SU-DHL-6 (cell line): ENCODE data around the gene MFSD1.

Experiments used
- H2AFZ ChIP-seq: fragments of 200-600 bp; sonication (generic); 2 replicates; pipeline ENCODE4 v1.6.1; 2014; ENCODE audit warnings: low read depth, mild to moderate bottlenecking, moderate library complexity, mixed read lengths, antibody characterized with exemption, low read length; ENCODE audit not compliant: severe bottlenecking
- H3F3A ChIP-seq: fragments of 200-600 bp; shearing (Covaris generic); 2 replicates; pipeline ENCODE4 v1.6.0; 2016; ENCODE audit warnings: antibody characterized with exemption, mild to moderate bottlenecking; ENCODE audit not compliant: insufficient read depth
- H3K27ac ChIP-seq: fragments of 200-600 bp; sonication (generic); 2 replicates; pipeline ENCODE4 v1.5.1; 2016; ENCODE audit warnings: low read depth, mild to moderate bottlenecking, low read length, moderate library complexity, mixed read lengths
- H3K27me3 ChIP-seq: fragments of 200-600 bp; sonication (generic), shearing (Covaris generic); 2 replicates; pipeline ENCODE4 v1.6.0; 2014; ENCODE audit warnings: mild to moderate bottlenecking, low read length
- H3K36me3 ChIP-seq: fragments of 200-600 bp; sonication (generic); 2 replicates; pipeline ENCODE4 v1.6.1; 2014; ENCODE audit warnings: mild to moderate bottlenecking, low read length, mixed read lengths
- H3K4me2 ChIP-seq: fragments of 300-600, 200-600 bp; shearing (Covaris generic), sonication (generic); 2 replicates; pipeline ENCODE4 v1.6.0; 2014; ENCODE audit warnings: low read length, low read depth, mild to moderate bottlenecking; ENCODE audit not compliant: poor library complexity, severe bottlenecking
- H3K4me3 ChIP-seq: fragments of 200-600 bp; sonication (generic); 2 replicates; pipeline ENCODE4 v1.5.1; 2014; ENCODE audit warnings: antibody characterized with exemption, low read length, mild to moderate bottlenecking, mixed read lengths; ENCODE audit not compliant: insufficient read depth, poor library complexity, severe bottlenecking
- H3K79me2 ChIP-seq: fragments of 200-600 bp; sonication (generic); 2 replicates; pipeline ENCODE4 v1.6.1; 2014; ENCODE audit warnings: mild to moderate bottlenecking, low read length, moderate library complexity; ENCODE audit not compliant: insufficient read depth
- H3K9ac ChIP-seq: fragments of 200-600 bp; sonication (generic); 2 replicates; pipeline ENCODE4 v1.7.0; 2014; ENCODE audit warnings: mild to moderate bottlenecking, low read length
- H3K9me2 ChIP-seq: fragments of 200-600 bp; sonication (generic); replicated peaks from 2 replicates; pipeline ENCODE4 v1.6.1; 2014; ENCODE audit warnings: low read length; ENCODE audit not compliant: insufficient read depth
- H3K9me3 ChIP-seq: fragments of 200-600 bp; sonication (generic); 2 replicates; pipeline ENCODE4 v1.6.1; 2014; ENCODE audit warnings: low read length, mixed read lengths; ENCODE audit not compliant: insufficient read depth
- H4K20me1 ChIP-seq: fragments of 200-600 bp; sonication (generic); 2 replicates; pipeline ENCODE4 v1.6.1; 2014; ENCODE audit warnings: low read depth, mild to moderate bottlenecking, antibody characterized with exemption, low read length, moderate library complexity, mixed read lengths
- CTCF ChIP-seq: fragments of 200-600 bp; sonication (generic); IDR thresholded peaks from one replicate; pipeline ENCODE4 v1.5.1; 2017; ENCODE audit warnings: antibody characterized with exemption, mild to moderate bottlenecking, low read length, moderate library complexity; ENCODE audit not compliant: insufficient read depth, poor library complexity, severe bottlenecking
- EZH2phosphoT487 ChIP-seq: fragments of 200-600 bp; sonication (generic), shearing (Covaris generic); conservative IDR thresholded peaks from 2 replicates; pipeline ENCODE4 v1.6.1; 2018; ENCODE audit warnings: mild to moderate bottlenecking, antibody characterized with exemption, low read length, moderate library complexity, mixed read lengths

The MFSD1 gene

GRCh38 chr3:158835631-158836030, 33.8 kb downstream of the MFSD1 start:
- Histone ChIP-seq H3K9ac (no peak overlapping the region), H3K79me2 (no peaks in the 10 kb centered on the region), H2AFZ (no peak overlapping the region), H3K9me2 (no peaks in the 10 kb centered on the region), H3K4me3 (no peak overlapping the region), H3K4me2 (no peak overlapping the region), H3K9me3 (no peaks in the 10 kb centered on the region), H4K20me1 (no peaks in the 10 kb centered on the region), H3K27me3 (no peaks in the 10 kb centered on the region), H3K27ac (no peak overlapping the region), H3K36me3 (no peaks in the 10 kb centered on the region), H3F3A (no peaks in the 10 kb centered on the region)
- TF ChIP-seq CTCF (no peak), EZH2phosphoT487 (no peak)

GRCh38 chr3:158836312-158836711, 34.5 kb downstream of the MFSD1 start:
- H3F3A ChIP-seq, result no peaks in the 10 kb centered on the region
- H3K4me2 ChIP-seq, result no peak overlapping the region
- no peaks in the 10 kb centered on the region for H3K36me3 ChIP-seq
- H3K9ac ChIP-seq, result no peak overlapping the region
- H3K27ac ChIP-seq, result no peak overlapping the region
- H3K9me3 ChIP-seq, result no peaks in the 10 kb centered on the region
- no peak overlapping the region for H2AFZ ChIP-seq
- H3K9me2 ChIP-seq, result no peaks in the 10 kb centered on the region
- TF ChIP-seq EZH2phosphoT487 (no peak), CTCF (no peak)
- no peaks in the 10 kb centered on the region for H3K27me3 ChIP-seq
- H3K79me2 ChIP-seq, result no peaks in the 10 kb centered on the region
- H3K4me3 ChIP-seq, result no peak overlapping the region
- H4K20me1 ChIP-seq, result no peaks in the 10 kb centered on the region

- H3K79me2 ChIP-seq, result no peaks in the 10 kb centered on the region
- H3K4me2 ChIP-seq, result no peak overlapping the region
- no peaks in the 10 kb centered on the region for H4K20me1 ChIP-seq
- no peak overlapping the region for H3K27ac ChIP-seq
- no peaks in the 10 kb centered on the region for H3K27me3 ChIP-seq
- no peak overlapping the region for H3K4me3 ChIP-seq
- H3K36me3 ChIP-seq, result no peaks in the 10 kb centered on the region
- no peaks in the 10 kb centered on the region for H3K9me2 ChIP-seq
- H3K9ac ChIP-seq, result no peak overlapping the region
- H3F3A ChIP-seq, result no peaks in the 10 kb centered on the region
- H3K9me3 ChIP-seq, result no peaks in the 10 kb centered on the region
- H2AFZ ChIP-seq, result no peak overlapping the region
- no peak for TF ChIP-seq CTCF
- TF ChIP-seq EZH2phosphoT487, result no peak
Measured at GRCh38 chr3:158837240-158837639, 35.4 kb downstream of the MFSD1 start.
